OCI-LY3 (cell line): ENCODE results near the gene TMEM127.
"Not testable (repeated sequence)": the region's sequence is repeated elsewhere in the genome, so short reads cannot be mapped to it uniquely, and the experiment has no call there.

Experiments
- H2AFZ ChIP-seq: fragments of 200-600, 300-600 bp; shearing (Covaris generic); 2 replicates; pipeline ENCODE4 v1.6.0; 2014; ENCODE audit warnings: antibody characterized with exemption, low read depth, low read length
- H3K27ac ChIP-seq: fragments of 200-600, 300-600 bp; sonication (generic); 2 replicates; pipeline ENCODE4 v1.5.1; 2014; ENCODE audit warnings: mild to moderate bottlenecking, low read length, moderate library complexity, mixed read lengths
- H3K27me3 ChIP-seq: fragments of 200-600, 300-600 bp; sonication (generic); 2 replicates; pipeline ENCODE4 v1.6.1; 2014; ENCODE audit warnings: low read depth, low read length, mixed read lengths
- H3K36me3 ChIP-seq: fragments of 200-600, 300-600 bp; sonication (generic); replicated peaks from 2 replicates; pipeline ENCODE3; 2014; ENCODE audit warnings: low read depth, low read length, mixed read lengths
- H3K4me1 ChIP-seq: fragments of 300-600, 200-600 bp; sonication (generic); 2 replicates; pipeline ENCODE4 v1.6.1; 2014; ENCODE audit warnings: low read length, mixed read lengths
- H3K4me2 ChIP-seq: fragments of 200-600, 300-600 bp; sonication (generic); 2 replicates; pipeline ENCODE4 v1.6.1; 2014; ENCODE audit warnings: low read length, mixed read lengths
- H3K4me3 ChIP-seq: fragments of 300-600, 200-600 bp; sonication (generic); 2 replicates; pipeline ENCODE4 v1.5.1; 2014; ENCODE audit warnings: antibody characterized with exemption, mild to moderate bottlenecking, low read length, moderate library complexity
- H3K79me2 ChIP-seq: fragments of 300-600, 200-600 bp; shearing (Covaris generic); 2 replicates; pipeline ENCODE4 v1.6.1; 2014; ENCODE audit warnings: mild to moderate bottlenecking, low read length, mixed read lengths
- H3K9ac ChIP-seq: fragments of 300-600, 200-600 bp; shearing (Covaris generic); 2 replicates; pipeline ENCODE4 v1.6.0; 2014; ENCODE audit warnings: mild to moderate bottlenecking, low read length, moderate library complexity
- H3K9me3 ChIP-seq: fragments of 200-600, 300-600 bp; shearing (Covaris generic); 2 replicates; pipeline ENCODE4 v1.6.1; 2014; ENCODE audit warnings: low read length, mixed read lengths; ENCODE audit not compliant: insufficient read depth
- H4K20me1 ChIP-seq: fragments of 200-600, 300-600 bp; sonication (generic); 2 replicates; pipeline ENCODE4 v1.6.1; 2016; ENCODE audit warnings: low read length, mixed read lengths; ENCODE audit not compliant: insufficient read depth
- CTCF ChIP-seq: fragments of 200-600, 300-600 bp; sonication (generic); IDR thresholded peaks from 2 replicates; pipeline ENCODE4 v1.5.1; 2014; ENCODE audit warnings: antibody characterized with exemption, low read length, low read depth
- EZH2phosphoT487 ChIP-seq: fragments of 200-600 bp; shearing (Covaris generic); IDR thresholded peaks from 2 replicates; pipeline ENCODE4 v1.6.1; 2018; ENCODE audit warnings: antibody characterized with exemption, mixed run types, low read depth

Gene TMEM127

GRCh38 chr2:96301865-96302264 is 36.1 kb upstream of the TMEM127 start:
- Histone ChIP-seq H3K79me2 (peaks cover 54% of the 10 kb centered on the region), H3K4me3 (no peak overlapping the region), H3K4me1 (peaks cover 13% of the 10 kb centered on the region), H3K27ac (no peak overlapping the region), H3K9me3 (no peaks in the 10 kb centered on the region), H3K9ac (no peak overlapping the region), H2AFZ (no peak overlapping the region), H3K4me2 (no peak overlapping the region), H4K20me1 (no peaks in the 10 kb centered on the region), H3K36me3 (peaks cover 67% of the 10 kb centered on the region), H3K27me3 (no peaks in the 10 kb centered on the region)
- TF ChIP-seq EZH2phosphoT487: no peak
- no peak for TF ChIP-seq CTCF

GRCh38 chr2:96296925-96297324 is 31.1 kb upstream of the TMEM127 start:
- H2AFZ ChIP-seq: no peak overlapping the region
- no peak overlapping the region for H3K4me2 ChIP-seq
- no peak overlapping the region for H3K9ac ChIP-seq
- no peaks in the 10 kb centered on the region for H3K27me3 ChIP-seq
- H3K27ac ChIP-seq: no peak overlapping the region
- peaks cover 86% of the 10 kb centered on the region for H3K36me3 ChIP-seq
- no peak overlapping the region for H3K4me3 ChIP-seq
- H3K79me2 ChIP-seq: peaks cover 11% of the 10 kb centered on the region
- H3K9me3 ChIP-seq: no peaks in the 10 kb centered on the region
- TF ChIP-seq EZH2phosphoT487: no peak
- no peak for TF ChIP-seq CTCF
- H4K20me1 ChIP-seq: no peaks in the 10 kb centered on the region
- no peaks in the 10 kb centered on the region for H3K4me1 ChIP-seq

GRCh38 chr2:96294271-96294670 is 28.5 kb upstream of the TMEM127 start:
- H4K20me1 ChIP-seq, H3K4me1 ChIP-seq: not testable (repeated sequence)

GRCh38 chr2:96291751-96292150 is 26.0 kb upstream of the TMEM127 start:
- TF ChIP-seq EZH2phosphoT487 (no peak), CTCF (no peak)
- Histone ChIP-seq H3K36me3 (peaks cover 90% of the 10 kb centered on the region), H3K27me3 (no peaks in the 10 kb centered on the region), H4K20me1 (no peaks in the 10 kb centered on the region), H3K4me2 (no peak overlapping the region), H2AFZ (no peak overlapping the region), H3K4me3 (no peak overlapping the region), H3K9me3 (no peaks in the 10 kb centered on the region), H3K27ac (no peak overlapping the region), H3K79me2 (no peaks in the 10 kb centered on the region), H3K9ac (no peak overlapping the region), H3K4me1 (no peaks in the 10 kb centered on the region)

More at GRCh38 chr2:96294271-96294670, 28.5 kb upstream of the TMEM127 start:
- not testable (repeated sequence) for H3K79me2 ChIP-seq, H2AFZ ChIP-seq, H3K4me3 ChIP-seq, H3K9ac ChIP-seq, H3K4me2 ChIP-seq, H3K27me3 ChIP-seq, H3K9me3 ChIP-seq, H3K27ac ChIP-seq
- H3K36me3 ChIP-seq: peaks cover 92% of the 10 kb centered on the region

- no peak overlapping the region for H3K4me3 ChIP-seq
- H3K27ac ChIP-seq: no peak overlapping the region
- no peak overlapping the region for H3K4me2 ChIP-seq
- H4K20me1 ChIP-seq: no peaks in the 10 kb centered on the region
- no peaks in the 10 kb centered on the region for H3K27me3 ChIP-seq
- no peaks in the 10 kb centered on the region for H3K9me3 ChIP-seq
- no peak overlapping the region for H2AFZ ChIP-seq
- no peak overlapping the region for H3K9ac ChIP-seq
- no peaks in the 10 kb centered on the region for H3K79me2 ChIP-seq
- TF ChIP-seq CTCF (no peak), EZH2phosphoT487 (no peak)
- H3K36me3 ChIP-seq: peaks cover 92% of the 10 kb centered on the region
- no peaks in the 10 kb centered on the region for H3K4me1 ChIP-seq
Observed at GRCh38 chr2:96287273-96287856, 21.6 kb upstream of the TMEM127 start.
